ENCODE results near the gene UBA6. TPM values are rescaled to one million over a fixed set of nuclear protein-coding genes. Genes with fewer than 3 reads are reported as not detected.

The UBA6 gene
- total and polyA plus RNA-seq, 2 donors (not counting 1 experiment from before 2014, with no cell fraction given): 90.0 to 92.8 TPM

- peak; percentile 55 to 60 for DNase-seq (ENCODE audit: low read depth in 2 of 2)
- Histone ChIP-seq H3K9me3 (ENCODE audit: control insufficient read depth, insufficient read depth, low read depth, low read length) (no peaks in the 10 kb centered on the region), H3K4me2 (ENCODE audit: extremely low read depth, insufficient read depth, low read length) (no peak overlapping the region), H3K4me3 (replicated peaks in 1 of 4; ENCODE audit: control extremely low read depth in 1 of 4, insufficient read depth in 1 of 4, low read depth in 3 of 4, low read length in 4 of 4) (no peak overlapping the region), H3K27ac (ENCODE audit: insufficient read depth, low read length) (no peak overlapping the region), H4K20me1 (ENCODE audit: control insufficient read depth, extremely low read depth, insufficient read depth, low read length) (no peaks in the 10 kb centered on the region), H3K79me2 (ENCODE audit: control insufficient read depth, insufficient read depth, low read length) (no peaks in the 10 kb centered on the region), H3K4me1 (ENCODE audit: control insufficient read depth, extremely low read depth, insufficient read depth, low read length) (no peaks in the 10 kb centered on the region), H3K27me3 (ENCODE audit: control insufficient read depth, insufficient read depth, low read length) (no peaks in the 10 kb centered on the region), H3K9ac (ENCODE audit: insufficient read depth, low read length) (no peak overlapping the region), H2AFZ (ENCODE audit: low read length) (no peak overlapping the region), H3K36me3 (ENCODE audit: control insufficient read depth, insufficient read depth, low read length) (no peaks in the 10 kb centered on the region)
- TF ChIP-seq CTCF (conservative IDR thresholded peaks at IDR 0.05 in 1 of 2, IDR thresholded peaks at IDR 0.05 in 1 of 2; ENCODE audit: low read depth in 1 of 2, low read length in 2 of 2) (peak in 1 of 2 donors; percentile 50), EZH2 (IDR thresholded peaks at IDR 0.05; ENCODE audit: low read length, missing control alignments) (no peak)
These were observed 46.0 kb upstream of the UBA6 start for GRCh38 chr4:67746797-67747495.

- Histone ChIP-seq H3K27me3 (ENCODE audit: control insufficient read depth, insufficient read depth, low read length) (no peaks in the 10 kb centered on the region), H2AFZ (ENCODE audit: low read length) (no peak overlapping the region), H3K9me3 (ENCODE audit: control insufficient read depth, insufficient read depth, low read depth, low read length) (no peaks in the 10 kb centered on the region), H3K27ac (ENCODE audit: insufficient read depth, low read length) (no peak overlapping the region), H3K4me2 (ENCODE audit: extremely low read depth, insufficient read depth, low read length) (no peak overlapping the region), H3K36me3 (ENCODE audit: control insufficient read depth, insufficient read depth, low read length) (no peaks in the 10 kb centered on the region), H3K4me3 (replicated peaks in 1 of 4; ENCODE audit: control extremely low read depth in 1 of 4, insufficient read depth in 1 of 4, low read depth in 3 of 4, low read length in 4 of 4) (no peak overlapping the region), H3K79me2 (ENCODE audit: control insufficient read depth, insufficient read depth, low read length) (no peaks in the 10 kb centered on the region), H3K9ac (ENCODE audit: insufficient read depth, low read length) (no peak overlapping the region), H3K4me1 (ENCODE audit: control insufficient read depth, extremely low read depth, insufficient read depth, low read length) (no peaks in the 10 kb centered on the region), H4K20me1 (ENCODE audit: control insufficient read depth, extremely low read depth, insufficient read depth, low read length) (no peaks in the 10 kb centered on the region)
- TF ChIP-seq CTCF (conservative IDR thresholded peaks at IDR 0.05 in 1 of 2, IDR thresholded peaks at IDR 0.05 in 1 of 2; ENCODE audit: low read depth in 1 of 2, low read length in 2 of 2) (no peak), EZH2 (IDR thresholded peaks at IDR 0.05; ENCODE audit: low read length, missing control alignments) (no peak)
- DNase-seq (ENCODE audit: low read depth in 2 of 2): peak in 1 of 2 donors; percentile 55
These were observed 43.8 kb upstream of the UBA6 start for GRCh38 chr4:67744561-67745283.

GRCh38 chr4:67743194-67743593, 42.2 kb upstream of the UBA6 start:
- H3K36me3 ChIP-seq (ENCODE audit: control insufficient read depth, insufficient read depth, low read length): no peaks in the 10 kb centered on the region
- no peak overlapping the region for H3K9ac ChIP-seq (ENCODE audit: insufficient read depth, low read length)
- H2AFZ ChIP-seq (ENCODE audit: low read length): no peak overlapping the region
- H4K20me1 ChIP-seq (ENCODE audit: control insufficient read depth, extremely low read depth, insufficient read depth, low read length): no peaks in the 10 kb centered on the region
- H3K4me2 ChIP-seq (ENCODE audit: extremely low read depth, insufficient read depth, low read length): no peak overlapping the region
- no peaks in the 10 kb centered on the region for H3K4me1 ChIP-seq (ENCODE audit: control insufficient read depth, extremely low read depth, insufficient read depth, low read length)
- TF ChIP-seq CTCF (conservative IDR thresholded peaks at IDR 0.05 in 1 of 2, IDR thresholded peaks at IDR 0.05 in 1 of 2; ENCODE audit: low read depth in 1 of 2, low read length in 2 of 2): no peak
- TF ChIP-seq EZH2 (IDR thresholded peaks at IDR 0.05; ENCODE audit: low read length, missing control alignments): no peak
- no peak overlapping the region for H3K4me3 ChIP-seq (replicated peaks in 1 of 4; ENCODE audit: control extremely low read depth in 1 of 4, insufficient read depth in 1 of 4, low read depth in 3 of 4, low read length in 4 of 4)
- no peaks in the 10 kb centered on the region for H3K27me3 ChIP-seq (ENCODE audit: control insufficient read depth, insufficient read depth, low read length)
- no peak for DNase-seq (ENCODE audit: low read depth in 2 of 2)
- H3K27ac ChIP-seq (ENCODE audit: insufficient read depth, low read length): no peak overlapping the region
- H3K79me2 ChIP-seq (ENCODE audit: control insufficient read depth, insufficient read depth, low read length): no peaks in the 10 kb centered on the region
- no peaks in the 10 kb centered on the region for H3K9me3 ChIP-seq (ENCODE audit: control insufficient read depth, insufficient read depth, low read depth, low read length)
